ENCODE measurements around the gene MFSD11. TPM values are rescaled to one million over a fixed set of nuclear protein-coding genes. Genes with fewer than 3 reads are reported as not detected.
"Not testable (repeated sequence)": the region's sequence is repeated elsewhere in the genome, so short reads cannot be mapped to it uniquely, and the experiment has no call there.

MFSD11 gene
- total RNA-seq: 60.1 TPM

DNA sequence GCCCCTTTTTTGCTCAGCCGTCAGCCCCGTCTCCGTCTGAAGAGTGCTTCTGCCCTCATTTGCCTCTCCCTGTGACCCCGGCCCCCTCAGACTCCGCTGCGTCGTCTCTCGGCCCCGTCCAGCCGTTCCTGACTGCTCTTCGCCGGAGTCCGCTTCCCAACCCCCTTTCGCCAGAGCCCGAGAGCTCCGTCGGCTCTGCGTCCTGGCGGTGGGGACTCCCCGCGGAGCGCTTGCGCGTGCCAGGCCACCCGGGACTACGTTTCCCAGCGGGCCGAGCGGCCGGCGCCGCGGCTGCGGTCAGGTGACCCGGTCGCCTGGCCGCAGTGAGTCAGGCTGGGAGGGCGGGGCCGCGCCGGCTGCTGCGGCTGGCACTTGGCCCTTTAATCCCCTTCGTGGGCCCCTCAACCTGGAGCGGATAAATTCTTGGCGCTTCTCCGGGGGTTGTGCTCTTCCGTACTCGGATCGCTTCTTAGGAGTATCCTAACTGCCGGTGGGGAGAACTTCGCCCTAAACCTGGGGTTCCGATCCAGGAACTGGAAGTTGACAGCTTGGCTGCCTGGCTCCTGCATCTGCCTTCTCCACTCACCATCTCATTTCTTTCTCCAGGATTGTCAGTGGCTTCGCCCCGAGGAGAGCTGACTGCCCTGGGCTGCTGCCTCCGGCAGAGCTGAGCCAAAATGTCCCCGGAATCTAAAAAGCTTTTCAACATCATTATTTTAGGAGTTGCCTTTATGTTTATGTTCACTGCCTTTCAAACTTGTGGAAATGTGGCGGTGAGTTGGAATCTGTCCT is at the start of gene MFSD11:
Gene MFSD11 (plus strand): TSS at position 444 of the 792 bp plus-strand sequence. CDS start 234 bp downstream, at position 678.
- peak; percentile 98 for DNase-seq

GRCh38 chr17:76688165-76688622 is 49.7 kb upstream of the MFSD11 start:
- DNase-seq: no peak

DNA sequence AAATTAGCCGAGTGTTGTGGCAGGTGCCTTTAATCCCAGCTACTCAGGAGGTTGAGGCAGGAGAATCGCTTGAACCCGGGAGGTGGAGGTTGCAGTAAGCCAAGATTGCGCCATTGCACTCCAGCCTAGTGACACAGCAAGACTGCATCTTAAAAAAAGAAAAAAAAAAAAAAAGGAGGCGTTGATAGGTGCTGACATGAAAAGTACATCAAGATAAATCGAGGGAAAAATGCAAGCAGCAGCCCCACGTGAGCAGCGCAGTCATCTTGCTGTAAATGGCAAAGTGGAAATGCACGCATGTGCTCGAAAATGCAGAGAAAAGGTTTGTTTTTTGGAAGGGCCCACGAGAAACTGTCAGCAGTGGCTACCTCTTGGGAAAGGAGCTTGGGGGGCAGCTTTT is 48.1 kb upstream of the MFSD11 start:
- DNase-seq: no peak

GRCh38 chr17:76690596-76691280 is 47.2 kb upstream of the MFSD11 start:
- no peak for DNase-seq

DNA sequence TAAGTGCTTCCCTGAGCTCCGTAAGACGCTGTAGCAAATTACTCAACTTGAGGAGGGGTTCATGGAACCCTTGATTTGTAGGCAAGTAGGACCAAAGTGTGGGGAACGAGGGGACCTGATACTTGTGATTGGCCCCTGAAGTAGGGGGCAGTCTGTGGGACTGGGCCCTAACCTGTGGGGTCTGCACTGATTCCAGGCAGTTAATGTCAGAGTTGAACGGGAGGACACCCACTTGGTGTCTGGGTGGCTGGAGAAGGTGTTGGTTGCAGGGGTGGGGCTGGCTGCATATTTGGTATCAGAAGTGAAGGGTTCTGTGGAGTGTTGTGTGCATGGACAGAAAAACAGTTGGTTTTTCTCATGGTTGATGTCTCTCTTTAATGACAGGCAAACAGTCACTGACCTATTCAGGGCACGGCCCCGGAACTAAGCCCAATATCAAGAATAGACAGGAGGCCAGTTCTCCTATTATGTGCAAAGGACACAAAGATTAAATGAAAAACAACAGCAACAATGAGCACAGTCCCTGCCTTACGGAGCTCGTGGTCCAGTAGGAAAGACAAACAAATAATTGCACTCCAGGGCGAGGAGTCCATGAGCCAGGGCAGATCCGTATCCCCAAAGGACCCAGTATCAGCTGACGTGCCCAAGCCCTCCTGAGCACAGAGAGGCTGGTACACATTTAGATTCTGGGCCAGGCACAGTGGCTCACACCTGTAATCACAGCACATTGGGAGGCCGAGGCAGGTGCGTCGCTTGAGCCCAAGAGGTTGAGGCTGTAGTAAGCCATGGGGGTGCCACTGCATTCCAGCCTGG is 46.3 kb upstream of the MFSD11 start:
- DNase-seq: no peak

- DNase-seq: no peak
Measured at GRCh38 chr17:76695059-76695831, 42.7 kb upstream of the MFSD11 start.

DNA sequence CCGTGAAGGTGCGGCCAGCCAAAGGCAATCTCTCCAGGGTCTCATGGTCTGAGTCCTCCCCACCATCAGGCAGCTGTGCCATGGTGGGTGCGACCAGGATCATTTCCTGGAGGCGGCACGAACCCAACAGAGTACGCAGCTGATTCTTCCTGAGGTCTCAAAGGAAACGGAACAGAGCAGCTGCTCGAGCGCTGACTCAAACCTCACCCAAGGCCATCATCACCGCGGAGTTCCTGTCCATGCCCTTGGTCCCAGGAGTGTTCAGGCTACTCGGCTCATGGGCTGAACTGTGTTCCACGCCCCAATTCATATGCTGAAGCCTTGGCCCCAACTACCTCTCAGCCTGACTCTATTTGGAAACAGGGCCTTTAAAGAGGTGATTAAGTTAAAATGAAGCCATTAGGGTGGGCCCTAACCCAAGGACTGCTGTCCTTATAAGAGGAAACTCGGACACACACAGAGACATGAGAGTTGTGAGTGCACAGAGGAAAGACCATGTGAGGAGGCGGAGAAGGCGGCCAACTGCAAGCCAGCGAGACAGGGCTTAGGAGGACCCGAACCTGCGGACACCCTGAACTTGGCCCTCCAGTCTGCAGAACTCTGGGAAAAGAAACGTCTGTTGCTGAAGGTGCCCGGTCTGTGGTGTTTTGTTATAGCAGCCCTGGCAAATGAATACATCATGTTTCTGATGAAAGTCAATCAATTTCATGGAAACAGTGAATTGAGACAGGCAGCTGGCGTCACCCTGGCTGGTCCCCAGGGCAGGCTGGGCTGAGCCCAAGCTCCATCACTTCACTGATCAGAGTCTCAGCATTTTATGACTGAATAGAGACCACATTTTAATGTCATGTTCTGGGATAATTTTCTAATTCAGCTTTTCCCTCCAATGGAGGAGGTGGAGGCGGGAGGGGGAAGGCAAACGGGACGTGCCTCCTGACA is 40.9 kb upstream of the MFSD11 start:
- peak; percentile 49 for DNase-seq

- peak; percentile 47 for DNase-seq
Measured at GRCh38 chr17:76697702-76698465, 40.0 kb upstream of the MFSD11 start.

- DNase-seq: not testable (repeated sequence)
Measured at GRCh38 chr17:76698466-76698977, 39.4 kb upstream of the MFSD11 start.

DNA sequence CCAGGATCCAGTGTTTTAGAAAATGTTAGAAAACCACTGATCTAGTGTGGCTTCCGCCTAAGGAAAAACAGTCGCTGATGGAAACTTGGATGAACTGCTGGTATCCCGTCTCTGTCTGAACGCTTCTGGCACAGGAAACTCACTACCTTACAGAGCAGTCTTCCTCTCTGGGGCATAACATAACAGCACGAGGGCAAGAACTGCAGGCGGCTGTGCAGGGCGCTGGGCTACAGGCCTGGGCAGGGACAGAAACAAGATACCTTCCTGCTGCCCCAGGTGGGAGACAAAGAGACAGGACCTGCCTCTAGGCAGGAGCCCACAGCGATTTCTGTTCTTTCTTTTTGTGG is 37.7 kb upstream of the MFSD11 start:
- DNase-seq: no peak

- DNase-seq: peak; percentile 89
Measured at GRCh38 chr17:76700617-76701470, 37.1 kb upstream of the MFSD11 start.

DNA sequence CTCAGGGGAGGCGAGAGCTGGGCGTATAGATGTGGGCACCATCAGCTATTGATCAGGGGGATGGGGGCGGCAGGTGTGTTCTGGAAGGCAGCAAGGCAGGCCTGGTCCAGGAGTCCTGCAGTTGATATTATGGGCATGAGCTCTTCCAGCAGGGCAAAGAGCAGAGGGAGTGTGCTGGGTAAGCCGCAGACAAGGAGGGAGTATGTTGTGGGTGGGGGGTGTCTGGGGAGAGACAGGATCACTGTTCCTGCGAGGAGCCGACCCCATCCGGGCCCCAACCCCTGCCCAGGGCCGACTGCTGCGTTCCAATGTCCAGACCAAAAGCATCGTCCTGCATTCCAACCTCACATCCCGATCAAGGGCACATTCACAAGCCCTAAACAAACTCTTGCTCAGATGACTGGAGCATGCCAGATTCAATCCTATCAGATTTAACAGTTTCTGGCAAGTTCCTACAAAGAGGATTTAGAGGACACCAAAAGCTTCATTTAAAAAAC is 36.4 kb upstream of the MFSD11 start:
- DNase-seq: no peak

DNA sequence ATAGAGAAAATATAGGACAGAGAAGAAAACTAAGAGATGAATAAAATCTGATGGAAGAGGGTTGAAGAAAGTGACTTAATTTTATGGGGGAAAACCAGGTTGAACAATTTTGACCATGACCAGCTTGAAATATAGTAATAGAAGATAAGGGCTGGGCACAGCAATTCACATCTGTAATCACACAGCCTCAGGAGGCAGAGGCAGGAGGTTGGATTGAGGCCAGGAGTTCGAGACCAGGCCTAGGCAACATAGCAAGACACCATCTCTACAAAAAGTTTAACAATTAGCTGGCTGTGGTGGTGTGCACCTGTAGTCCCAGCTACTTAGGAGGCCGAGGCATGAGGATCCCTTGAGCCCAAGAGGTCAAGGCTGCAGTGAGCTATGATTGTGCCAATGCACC is 35.8 kb upstream of the MFSD11 start:
- no peak for DNase-seq

DNA sequence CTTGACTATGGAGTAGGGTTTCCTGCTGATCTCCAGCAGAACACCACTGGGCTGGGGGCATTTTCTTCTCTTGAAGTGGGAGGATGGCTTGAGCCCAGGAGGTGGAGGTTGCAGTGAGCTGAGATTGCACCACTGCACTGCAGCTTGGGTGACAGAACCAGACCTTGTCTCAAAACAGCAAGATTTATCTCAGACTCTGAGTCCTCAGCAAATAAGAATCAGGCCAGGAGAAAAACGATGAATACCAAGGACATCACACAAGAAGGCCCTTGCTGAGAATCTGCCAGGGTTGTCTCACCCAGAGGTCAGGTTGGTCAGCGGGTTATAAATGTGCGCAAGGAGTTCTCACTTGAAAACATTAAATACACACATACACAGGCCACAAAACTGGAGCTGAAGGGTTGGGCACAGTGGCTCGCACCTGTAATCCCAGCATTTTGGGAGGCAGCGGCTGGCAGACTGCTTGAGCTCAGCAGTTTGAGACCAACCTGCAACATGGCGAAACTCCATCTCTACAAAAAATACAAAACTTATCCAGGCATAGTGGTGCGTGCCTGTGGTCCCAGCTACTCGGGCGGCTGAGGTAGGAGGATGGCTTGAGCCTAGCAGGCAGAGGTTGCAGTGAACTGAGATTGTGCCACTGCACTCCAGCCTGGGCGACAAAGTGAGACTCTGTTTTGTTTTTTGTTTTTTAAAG is 34.8 kb upstream of the MFSD11 start:
- DNase-seq: no peak

DNA sequence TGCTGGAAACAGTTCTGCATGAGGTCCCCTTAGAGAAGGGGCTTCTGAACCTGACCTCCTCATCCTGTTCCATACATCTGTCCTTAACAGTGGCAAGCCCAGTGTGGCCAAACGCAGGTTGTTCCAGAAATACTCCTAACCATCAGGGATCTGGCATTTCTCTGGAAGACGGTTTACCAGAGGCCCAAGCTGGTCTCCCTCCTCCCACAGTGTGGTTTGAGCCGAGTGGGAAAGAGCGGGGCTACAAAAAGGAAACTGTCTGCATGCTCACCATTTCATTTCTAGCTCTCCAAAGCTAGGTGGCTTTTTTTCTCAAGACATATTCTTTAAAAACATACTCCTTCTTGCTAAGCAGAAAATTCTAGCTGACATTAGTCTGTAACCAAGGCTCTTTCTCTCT is 33.1 kb upstream of the MFSD11 start:
- DNase-seq: no peak

GRCh38 chr17:76706817-76707216 is 31.1 kb upstream of the MFSD11 start:
- no peak for DNase-seq

GRCh38 chr17:76707985-76708807 is 29.7 kb upstream of the MFSD11 start:
- peak; percentile 83 for DNase-seq

Measured in tongue (tissue), 2 donors.